ENCODE measurements around the gene KIAA1586.
A peak's percentile ranks its signal among the peaks of the same experiment; 100 is the strongest.
"Not testable (repeated sequence)": the region's sequence is repeated elsewhere in the genome, so short reads cannot be mapped to it uniquely, and the experiment has no call there.

KIAA1586 gene, protein sequence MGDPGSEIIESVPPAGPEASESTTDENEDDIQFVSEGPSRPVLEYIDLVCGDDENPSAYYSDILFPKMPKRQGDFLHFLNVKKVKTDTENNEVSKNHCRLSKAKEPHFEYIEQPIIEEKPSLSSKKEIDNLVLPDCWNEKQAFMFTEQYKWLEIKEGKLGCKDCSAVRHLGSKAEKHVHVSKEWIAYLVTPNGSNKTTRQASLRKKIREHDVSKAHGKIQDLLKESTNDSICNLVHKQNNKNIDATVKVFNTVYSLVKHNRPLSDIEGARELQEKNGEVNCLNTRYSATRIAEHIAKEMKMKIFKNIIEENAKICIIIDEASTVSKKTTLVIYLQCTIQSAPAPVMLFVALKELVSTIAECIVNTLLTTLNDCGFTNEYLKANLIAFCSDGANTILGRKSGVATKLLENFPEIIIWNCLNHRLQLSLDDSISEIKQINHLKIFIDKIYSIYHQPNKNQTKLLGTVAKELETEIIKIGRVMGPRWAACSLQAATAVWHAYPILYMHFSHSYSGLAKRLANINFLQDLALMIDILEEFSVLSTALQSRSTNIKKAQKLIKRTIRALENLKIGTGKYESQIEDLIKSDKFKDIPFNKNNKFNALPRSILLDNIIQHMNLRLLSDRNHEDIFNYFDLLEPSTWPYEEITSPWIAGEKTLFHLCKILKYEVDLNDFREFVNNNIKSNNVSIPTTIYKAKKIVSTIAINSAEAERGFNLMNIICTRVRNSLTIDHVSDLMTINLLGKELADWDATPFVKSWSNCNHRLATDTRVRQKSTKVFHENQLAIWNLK

GRCh38 chr6:57046332-57047256 lies at the start of gene KIAA1586:
TSS of gene KIAA1586 (plus strand) at chr6:57046693. CDS start at chr6:57046756, 63 bp downstream.
- DNase-seq (ENCODE audit: low spot score): peak; percentile 92

DNA sequence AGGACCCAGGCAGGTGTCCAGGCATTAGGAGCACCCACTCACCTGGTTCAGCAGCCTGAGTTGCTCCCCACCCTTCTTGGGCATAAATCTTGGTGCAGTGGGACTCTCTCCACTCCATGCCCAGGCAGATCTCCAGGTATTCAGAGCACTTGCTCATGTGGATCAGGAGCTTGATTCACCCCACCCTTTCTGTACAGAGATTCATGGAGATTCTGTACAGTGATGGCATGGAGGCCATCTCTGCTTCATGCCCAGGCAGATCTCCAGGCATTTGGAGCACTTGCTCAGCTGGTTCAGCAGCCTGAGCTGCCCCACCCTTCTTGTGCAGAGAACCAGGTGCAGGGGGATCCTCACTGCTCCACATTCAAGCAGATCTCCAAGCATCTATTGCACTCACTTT lies 47.4 kb upstream of the KIAA1586 start:
- DNase-seq (ENCODE audit: low spot score): no peak

DNA sequence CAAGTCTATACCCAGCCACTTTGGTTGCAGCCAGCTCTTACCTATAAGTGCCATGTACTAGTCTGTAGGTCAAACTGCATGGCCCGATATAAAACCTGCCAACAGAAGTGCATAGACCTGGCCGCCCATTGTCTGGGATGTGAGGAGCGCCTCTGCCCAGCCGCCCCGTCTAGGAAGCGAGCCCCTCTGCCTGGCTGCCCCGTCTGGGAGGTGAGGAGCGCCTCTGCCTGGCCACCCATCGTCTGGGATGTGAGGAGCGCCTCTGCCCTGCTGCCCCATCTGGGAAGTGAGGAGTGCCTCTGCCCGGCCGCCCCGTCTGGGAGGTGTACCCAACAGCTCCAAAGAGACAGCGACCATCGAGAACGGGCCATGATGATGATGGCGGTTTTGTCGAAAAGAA lies 46.7 kb upstream of the KIAA1586 start:
- not testable (repeated sequence) for DNase-seq (ENCODE audit: low spot score)

DNA sequence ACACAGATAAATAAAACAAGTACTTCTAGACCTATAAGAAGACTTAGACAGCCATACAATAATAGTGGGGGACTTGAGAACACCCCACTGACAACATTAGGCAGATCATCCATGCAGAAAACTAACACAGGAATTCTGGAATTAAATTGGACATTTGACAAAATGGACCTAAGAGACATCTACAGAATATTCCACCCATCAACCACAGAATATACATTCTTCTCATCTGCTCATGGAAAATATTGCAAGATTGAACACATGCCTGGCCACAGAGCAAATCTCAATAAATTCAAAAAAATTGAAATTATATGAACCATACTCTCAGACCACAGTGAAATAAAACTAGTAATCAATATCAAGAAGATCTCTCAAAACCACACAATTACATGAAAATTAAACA lies 44.3 kb upstream of the KIAA1586 start:
- DNase-seq (ENCODE audit: low spot score): no peak

DNA sequence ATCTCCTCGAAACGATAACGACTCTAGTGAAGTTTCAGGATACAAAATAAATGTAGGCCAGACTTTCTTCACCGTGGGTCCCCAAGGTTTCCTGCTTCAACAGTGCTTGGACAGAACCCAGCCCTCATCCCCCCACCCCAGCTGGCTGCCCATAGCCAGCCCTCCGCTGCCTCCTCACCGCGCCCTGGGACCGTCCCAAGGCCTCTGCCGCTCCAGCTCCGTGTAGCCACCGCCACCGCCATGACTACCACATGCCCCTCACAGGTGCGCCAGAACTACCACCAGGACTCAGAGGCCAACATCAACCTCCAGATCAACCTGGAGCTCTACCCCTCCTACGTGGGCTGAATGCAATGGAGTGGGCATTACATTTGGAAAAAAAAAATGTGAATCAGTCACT lies 42.2 kb upstream of the KIAA1586 start:
- no peak for DNase-seq (ENCODE audit: low spot score)

DNA sequence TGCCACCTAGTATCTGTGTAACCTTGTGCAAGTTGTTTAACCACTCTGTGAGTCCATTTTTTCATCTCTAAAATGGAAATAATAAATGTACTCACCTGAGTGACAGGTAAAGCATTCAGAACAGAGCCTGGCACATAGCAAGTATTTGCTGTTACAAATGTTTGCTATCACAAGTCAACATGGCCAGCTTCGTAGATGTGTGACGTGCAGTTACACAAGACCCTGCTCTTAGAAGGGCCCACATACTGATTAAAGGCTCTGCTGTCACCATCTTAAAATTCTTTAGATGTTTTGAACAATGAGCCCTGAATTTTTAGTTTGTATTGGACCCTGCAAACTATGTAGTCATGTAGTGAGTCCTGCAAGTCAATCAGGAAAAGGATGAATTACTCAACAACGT lies 40.4 kb upstream of the KIAA1586 start:
- DNase-seq (ENCODE audit: low spot score): no peak

- not testable (repeated sequence) for DNase-seq (ENCODE audit: low spot score)
These were observed 38.4 kb upstream of the KIAA1586 start for GRCh38 chr6:57008069-57008468.

- no peak for DNase-seq (ENCODE audit: low spot score)
These were observed 33.0 kb upstream of the KIAA1586 start for GRCh38 chr6:57013521-57013926.

DNA sequence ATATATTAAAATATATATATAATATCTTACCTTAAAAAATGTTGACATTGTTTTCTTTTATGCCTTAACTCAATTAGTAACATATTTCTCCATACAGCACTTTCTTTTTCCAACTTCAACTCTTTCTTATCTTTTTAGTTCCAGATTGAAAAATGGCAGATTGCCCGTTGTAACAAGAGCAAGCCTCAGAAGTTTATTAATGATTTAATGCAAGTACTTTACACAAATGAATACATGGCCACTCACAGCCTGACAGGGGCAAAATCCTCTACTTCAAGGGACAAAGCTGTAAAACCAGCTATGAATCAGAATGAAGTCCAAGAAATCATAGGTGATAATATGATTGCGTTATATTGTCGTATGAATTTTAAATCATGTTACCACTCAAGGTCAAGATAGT lies 29.4 kb upstream of the KIAA1586 start:
- no peak for DNase-seq (ENCODE audit: low spot score)

GRCh38 chr6:57017841-57018240 lies 28.7 kb upstream of the KIAA1586 start:
- no peak for DNase-seq (ENCODE audit: low spot score)

GRCh38 chr6:57019434-57019833 lies 27.1 kb upstream of the KIAA1586 start:
- DNase-seq (ENCODE audit: low spot score): no peak

GRCh38 chr6:57021086-57021720 lies 25.3 kb upstream of the KIAA1586 start:
- DNase-seq (ENCODE audit: low spot score): no peak

DNA sequence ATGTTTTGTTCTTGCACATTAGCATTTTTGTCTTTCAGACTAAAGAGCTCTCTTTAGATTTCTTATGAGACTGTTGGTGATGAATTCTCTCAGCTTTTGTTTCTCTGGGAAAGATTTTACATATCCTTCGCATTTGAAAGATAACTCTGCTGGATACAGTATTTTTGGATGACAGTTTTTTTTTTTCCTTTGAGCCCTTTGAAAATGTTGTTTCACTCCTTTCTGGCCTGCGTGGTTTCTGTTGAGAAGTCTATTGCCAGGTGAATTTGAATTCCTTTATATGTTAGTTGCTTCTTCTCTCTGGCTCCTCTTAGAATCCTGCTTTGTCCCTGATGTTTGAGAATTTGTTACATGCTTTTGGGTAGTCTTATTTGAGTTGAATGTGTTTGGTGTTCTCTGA lies 22.2 kb upstream of the KIAA1586 start:
- DNase-seq (ENCODE audit: low spot score): no peak

GRCh38 chr6:57024775-57025174 lies 21.7 kb upstream of the KIAA1586 start:
- DNase-seq (ENCODE audit: low spot score): no peak

GRCh38 chr6:57026001-57026400 lies 20.5 kb upstream of the KIAA1586 start:
- DNase-seq (ENCODE audit: low spot score): no peak

- DNase-seq (ENCODE audit: low spot score): no peak
These were observed 19.2 kb upstream of the KIAA1586 start for GRCh38 chr6:57027301-57027700.

GRCh38 chr6:57029213-57029612 lies 17.3 kb upstream of the KIAA1586 start:
- no peak for DNase-seq (ENCODE audit: low spot score)

- DNase-seq (ENCODE audit: low spot score): no peak
These were observed 13.3 kb upstream of the KIAA1586 start for GRCh38 chr6:57033228-57033627.

- DNase-seq (ENCODE audit: low spot score): no peak
These were observed 10.9 kb upstream of the KIAA1586 start for GRCh38 chr6:57035549-57035948.

DNA sequence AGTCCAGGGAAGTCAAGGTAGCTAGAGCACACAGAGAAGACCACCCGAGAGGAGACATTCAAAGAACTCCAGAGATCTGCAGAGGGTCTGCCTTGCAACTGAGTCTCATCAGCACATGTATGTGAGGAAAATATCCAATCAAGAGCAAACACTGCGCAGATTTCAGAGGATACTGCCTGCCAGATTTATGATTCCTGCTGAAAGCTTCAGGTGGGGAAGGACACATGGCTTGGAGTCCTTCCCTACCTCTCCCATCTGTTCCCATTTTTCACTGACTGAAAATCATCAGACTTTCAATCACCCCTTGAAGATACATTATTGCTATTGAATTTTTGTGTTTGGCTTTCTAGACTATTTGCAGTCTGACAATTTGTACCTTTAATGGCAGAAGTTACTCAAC lies 7.6 kb upstream of the KIAA1586 start:
- no peak for DNase-seq (ENCODE audit: low spot score)

- no peak for DNase-seq (ENCODE audit: low spot score)
These were observed 6.5 kb upstream of the KIAA1586 start for GRCh38 chr6:57040011-57040410.

DNA sequence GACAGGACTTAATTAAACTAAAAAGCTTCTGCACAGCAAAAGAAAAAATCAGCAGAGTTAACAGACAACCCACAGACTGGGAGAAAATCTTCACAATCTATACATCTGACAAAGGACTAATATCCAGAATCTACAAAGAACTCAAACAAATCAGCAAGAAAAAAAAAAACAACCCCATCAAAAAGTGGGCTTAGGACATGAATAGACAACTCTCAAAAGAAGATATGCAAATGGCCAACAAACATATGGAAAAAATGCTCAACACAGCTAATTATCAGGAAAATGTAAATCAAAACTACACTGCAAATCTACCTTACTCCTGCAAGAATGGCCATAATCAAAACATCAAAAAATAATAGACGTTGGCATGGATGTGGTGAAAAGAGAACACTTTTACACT lies 2.4 kb upstream of the KIAA1586 start:
- DNase-seq (ENCODE audit: low spot score): not testable (repeated sequence)

Data from left forelimb (tissue), 1 donor.